Stomach (tissue), 4 donors: ENCODE data around the gene TXNRD3.

Source experiments
- POLR2A ChIP-seq, 4 donors: fragments of 450-650 bp; IDR thresholded peaks; one replicate each; pipeline ENCODE4 v1.6.1; 2016; ENCODE audit warnings: antibody characterized with exemption in 4 of 4, control low read depth in 2 of 4, mild to moderate bottlenecking in 1 of 4, moderate library complexity in 1 of 4
- POLR2AphosphoS5 ChIP-seq, 3 donors: sonication (generic); formaldehyde crosslinking; IDR thresholded peaks; one replicate each; pipeline ENCODE4 v1.6.1; 2016; ENCODE audit warnings: antibody characterized with exemption in 3 of 3
- TF ChIP-seq, protein P1 (sequence below), 7 experiments: fragments of 450-650 bp in 4 of 7; fragments of 200-600 bp in 3 of 7; sonication (generic) in 3 of 7; IDR thresholded peaks; one replicate each; pipeline ENCODE4 v1.5.1; 2016 to 2019; ENCODE audit warnings: antibody characterized with exemption in 7 of 7, control low read depth in 2 of 7, mild to moderate bottlenecking in 1 of 7

DNA sequence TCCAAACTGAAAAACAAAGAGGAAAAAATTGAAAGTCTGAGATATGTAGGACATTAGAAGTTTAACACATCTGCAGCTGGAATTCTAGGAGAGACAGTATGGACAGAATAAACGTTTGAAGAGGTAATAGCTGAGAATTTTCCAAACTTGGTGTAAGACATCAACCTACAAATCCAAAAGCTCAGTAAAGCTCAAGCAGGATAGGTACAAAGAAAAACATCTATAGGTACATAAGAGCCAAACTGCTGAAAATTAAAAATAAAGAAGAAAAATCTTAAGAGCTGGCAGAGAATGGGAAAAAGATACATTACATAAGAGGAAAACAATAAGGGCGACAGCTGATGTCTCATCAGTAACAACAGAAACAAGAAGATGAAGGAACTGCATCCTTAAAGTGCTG, 73.4 kb downstream of the TXNRD3 start:
- TF ChIP-seq, protein P1, sequence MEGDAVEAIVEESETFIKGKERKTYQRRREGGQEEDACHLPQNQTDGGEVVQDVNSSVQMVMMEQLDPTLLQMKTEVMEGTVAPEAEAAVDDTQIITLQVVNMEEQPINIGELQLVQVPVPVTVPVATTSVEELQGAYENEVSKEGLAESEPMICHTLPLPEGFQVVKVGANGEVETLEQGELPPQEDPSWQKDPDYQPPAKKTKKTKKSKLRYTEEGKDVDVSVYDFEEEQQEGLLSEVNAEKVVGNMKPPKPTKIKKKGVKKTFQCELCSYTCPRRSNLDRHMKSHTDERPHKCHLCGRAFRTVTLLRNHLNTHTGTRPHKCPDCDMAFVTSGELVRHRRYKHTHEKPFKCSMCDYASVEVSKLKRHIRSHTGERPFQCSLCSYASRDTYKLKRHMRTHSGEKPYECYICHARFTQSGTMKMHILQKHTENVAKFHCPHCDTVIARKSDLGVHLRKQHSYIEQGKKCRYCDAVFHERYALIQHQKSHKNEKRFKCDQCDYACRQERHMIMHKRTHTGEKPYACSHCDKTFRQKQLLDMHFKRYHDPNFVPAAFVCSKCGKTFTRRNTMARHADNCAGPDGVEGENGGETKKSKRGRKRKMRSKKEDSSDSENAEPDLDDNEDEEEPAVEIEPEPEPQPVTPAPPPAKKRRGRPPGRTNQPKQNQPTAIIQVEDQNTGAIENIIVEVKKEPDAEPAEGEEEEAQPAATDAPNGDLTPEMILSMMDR (IDR thresholded peaks at IDR 0.05) = no peak
- TF ChIP-seq POLR2A (IDR thresholded peaks at IDR 0.05) = no peak
- TF ChIP-seq POLR2AphosphoS5 (IDR thresholded peaks at IDR 0.05) = no peak
